Subcutaneous adipose tissue (tissue), 4 donors: ENCODE data around the gene SVBP. TPM values are rescaled to one million over a fixed set of nuclear protein-coding genes. Genes with fewer than 3 reads are reported as not detected.

Experiments used
- CTCF ChIP-seq: fragments of 450-650 bp; IDR thresholded peaks from one replicate; pipeline ENCODE4 v1.5.1; 2016; ENCODE audit warnings: low read depth, mild to moderate bottlenecking, control low read depth, antibody characterized with exemption, moderate library complexity
- total RNA-seq, 4 donors: library from RNA; depleted of rRNA; stranded (reverse); fragments of >200 nt; gene quantifications; one replicate each; pipeline ENCODE4 v1.1.0, GENCODE V29; 2016

Gene SVBP
- total RNA-seq, 4 donors from 2014 or later = 28.6 to 73.4 (median 36.2) TPM

- TF ChIP-seq CTCF = no peak
These were observed 37.0 kb downstream of the SVBP start for GRCh38 chr1:42780176-42780575.

- TF ChIP-seq CTCF = no peak
These were observed 37.5 kb downstream of the SVBP start for GRCh38 chr1:42779725-42780124.

GRCh38 chr1:42777852-42778251, 39.3 kb downstream of the SVBP start:
- TF ChIP-seq CTCF = no peak

- TF ChIP-seq CTCF = no peak
These were observed 40.7 kb downstream of the SVBP start for GRCh38 chr1:42776502-42776901.

GRCh38 chr1:42774928-42775526, 42.2 kb downstream of the SVBP start:
- TF ChIP-seq CTCF = no peak

- no peak for TF ChIP-seq CTCF
These were observed 43.8 kb downstream of the SVBP start for GRCh38 chr1:42773420-42773819.

GRCh38 chr1:42769811-42770210, 47.4 kb downstream of the SVBP start:
- no peak for TF ChIP-seq CTCF
